NCI-H1048 (cell line): ENCODE results near the gene SEL1L.
"Not testable (repeated sequence)": the region's sequence is repeated elsewhere in the genome, so short reads cannot be mapped to it uniquely, and the experiment has no call there.

Source experiments
- DNase-seq: peaks from one replicate; lab custom pipeline; 2025; lab: John Stamatoyannopoulos, UW

SEL1L gene

GRCh38 chr14:81525129-81525528 is 8.5 kb downstream of the SEL1L start:
- no peak for DNase-seq

GRCh38 chr14:81523616-81524015 is 10.0 kb downstream of the SEL1L start:
- no peak for DNase-seq

GRCh38 chr14:81523016-81523415 is 10.6 kb downstream of the SEL1L start:
- no peak for DNase-seq

GRCh38 chr14:81521356-81521755 is 12.3 kb downstream of the SEL1L start:
- DNase-seq, result no peak

GRCh38 chr14:81519200-81520011 is 14.2 kb downstream of the SEL1L start:
- DNase-seq, result no peak

- no peak for DNase-seq
These were observed 15.8 kb downstream of the SEL1L start for GRCh38 chr14:81517798-81518398.

- no peak for DNase-seq
These were observed 16.5 kb downstream of the SEL1L start for GRCh38 chr14:81516986-81517797.

- not testable (repeated sequence) for DNase-seq
These were observed 17.7 kb downstream of the SEL1L start for GRCh38 chr14:81515927-81516326.

- not testable (repeated sequence) for DNase-seq
These were observed 20.8 kb downstream of the SEL1L start for GRCh38 chr14:81512826-81513225.

- no peak for DNase-seq
These were observed 22.3 kb downstream of the SEL1L start for GRCh38 chr14:81511111-81511904.

- DNase-seq, result no peak
These were observed 23.7 kb downstream of the SEL1L start for GRCh38 chr14:81509838-81510452.

- DNase-seq, result no peak
These were observed 24.3 kb downstream of the SEL1L start for GRCh38 chr14:81509321-81509720.

- DNase-seq, result no peak
These were observed 27.2 kb downstream of the SEL1L start for GRCh38 chr14:81506487-81506886.

- no peak for DNase-seq
These were observed 28.8 kb downstream of the SEL1L start for GRCh38 chr14:81504864-81505263.

GRCh38 chr14:81485781-81486180 is 47.9 kb downstream of the SEL1L start:
- no peak for DNase-seq

GRCh38 chr14:81485372-81485771 is 48.3 kb downstream of the SEL1L start:
- DNase-seq, result no peak

GRCh38 chr14:81484120-81484519 is 49.5 kb downstream of the SEL1L start:
- DNase-seq, result no peak

- DNase-seq, result no peak
These were observed 52.9 kb downstream of the SEL1L start for GRCh38 chr14:81480741-81481140.

GRCh38 chr14:81478446-81478845 is 55.2 kb downstream of the SEL1L start:
- no peak for DNase-seq

- no peak for DNase-seq
These were observed 56.8 kb downstream of the SEL1L start for GRCh38 chr14:81476816-81477215.

GRCh38 chr14:81474685-81475324 is 58.8 kb downstream of the SEL1L start:
- DNase-seq, result no peak
